ENCODE data around the gene ZNF525. TPM values are rescaled to one million over a fixed set of nuclear protein-coding genes. Genes with fewer than 3 reads are reported as not detected.

Gene ZNF525
- total RNA-seq, 1 donor from 2014 or later = 12.8 TPM

DNA sequence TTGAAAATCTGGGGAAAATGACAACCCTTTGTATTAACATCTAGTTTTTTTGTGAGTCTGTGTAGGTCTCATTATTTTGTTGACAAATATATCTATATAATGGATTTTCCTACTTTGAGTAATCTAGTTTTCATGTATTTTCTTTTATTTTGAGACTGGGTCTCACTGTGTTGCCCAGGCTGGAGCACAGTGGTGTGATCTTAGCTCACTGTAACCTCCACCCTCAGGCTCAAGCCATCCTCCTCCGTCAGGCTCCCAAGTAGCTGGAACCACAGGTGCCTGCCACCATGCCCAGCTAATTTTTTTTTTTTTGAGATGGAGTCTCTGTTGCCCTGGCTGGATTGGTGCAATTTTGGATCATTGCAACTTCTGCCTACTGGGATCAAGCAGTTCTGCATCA is 9.2 kb downstream of the ZNF525 start:
- TF ChIP-seq, protein P1, sequence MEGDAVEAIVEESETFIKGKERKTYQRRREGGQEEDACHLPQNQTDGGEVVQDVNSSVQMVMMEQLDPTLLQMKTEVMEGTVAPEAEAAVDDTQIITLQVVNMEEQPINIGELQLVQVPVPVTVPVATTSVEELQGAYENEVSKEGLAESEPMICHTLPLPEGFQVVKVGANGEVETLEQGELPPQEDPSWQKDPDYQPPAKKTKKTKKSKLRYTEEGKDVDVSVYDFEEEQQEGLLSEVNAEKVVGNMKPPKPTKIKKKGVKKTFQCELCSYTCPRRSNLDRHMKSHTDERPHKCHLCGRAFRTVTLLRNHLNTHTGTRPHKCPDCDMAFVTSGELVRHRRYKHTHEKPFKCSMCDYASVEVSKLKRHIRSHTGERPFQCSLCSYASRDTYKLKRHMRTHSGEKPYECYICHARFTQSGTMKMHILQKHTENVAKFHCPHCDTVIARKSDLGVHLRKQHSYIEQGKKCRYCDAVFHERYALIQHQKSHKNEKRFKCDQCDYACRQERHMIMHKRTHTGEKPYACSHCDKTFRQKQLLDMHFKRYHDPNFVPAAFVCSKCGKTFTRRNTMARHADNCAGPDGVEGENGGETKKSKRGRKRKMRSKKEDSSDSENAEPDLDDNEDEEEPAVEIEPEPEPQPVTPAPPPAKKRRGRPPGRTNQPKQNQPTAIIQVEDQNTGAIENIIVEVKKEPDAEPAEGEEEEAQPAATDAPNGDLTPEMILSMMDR (IDR thresholded peaks at IDR 0.05) = no peak

DNA sequence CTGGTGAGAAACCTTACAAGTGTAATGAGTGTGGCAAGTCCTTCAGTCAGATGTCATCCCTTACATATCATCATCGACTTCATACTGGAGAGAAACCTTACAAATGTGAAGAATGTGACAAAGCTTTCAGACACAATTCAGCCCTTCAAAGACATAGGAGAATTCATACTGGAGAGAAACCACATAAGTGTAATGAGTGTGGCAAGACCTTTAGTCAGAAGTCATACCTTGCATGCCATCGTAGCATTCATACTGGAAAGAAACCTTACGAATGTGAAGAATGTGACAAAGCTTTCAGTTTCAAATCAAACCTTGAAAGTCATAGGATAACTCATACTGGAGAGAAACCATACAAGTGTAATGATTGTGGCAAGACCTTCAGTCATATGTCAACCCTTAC is 15.9 kb downstream of the ZNF525 start:
- ATAC-seq = no peak
- intact Hi-C loops (cut with DNase I) = no loop called here
- H3K9me3 ChIP-seq = peaks cover 63% of the 10 kb centered on the region

More for the DNA sequence above, 9.2 kb downstream of the ZNF525 start:
- Histone ChIP-seq H3K36me3 (peaks cover 60% of the 10 kb centered on the region), H3K4me3 (no peak overlapping the region), H3K9me3 (peaks cover 7% of the 10 kb centered on the region), H3K4me1 (no peaks in the 10 kb centered on the region), H3K27ac (no peak overlapping the region), H3K27me3 (ENCODE audit: low read depth) (no peaks in the 10 kb centered on the region)
- intact Hi-C loops (cut with DNase I) = no loop called here
- no peak for DNase-seq
- no peak for ATAC-seq

DNA sequence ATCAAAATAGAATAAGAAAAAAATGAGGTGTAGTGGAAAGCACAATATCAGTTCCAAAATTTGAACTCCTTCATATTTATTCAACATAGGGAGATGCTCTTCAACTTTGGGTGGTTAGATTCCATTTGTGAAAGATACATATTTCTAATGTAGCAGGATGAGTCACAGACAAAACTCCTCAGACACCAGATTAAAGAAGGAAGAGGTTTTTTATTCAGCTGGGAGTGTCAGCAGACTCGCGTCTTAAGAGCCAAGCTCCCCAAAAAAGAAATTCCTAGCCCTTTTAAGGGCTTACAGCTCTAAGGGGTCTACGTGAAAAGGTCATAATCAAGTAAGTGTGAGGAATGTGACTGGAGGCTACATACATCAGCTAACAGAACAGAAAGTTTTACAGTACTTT is 22.7 kb downstream of the ZNF525 start:
- no peak overlapping the region for H3K4me3 ChIP-seq

More for the DNA sequence above, 15.9 kb downstream of the ZNF525 start:
- Histone ChIP-seq H3K27ac (no peak overlapping the region), H3K4me1 (no peaks in the 10 kb centered on the region), H3K36me3 (peaks cover 42% of the 10 kb centered on the region), H3K4me3 (no peak overlapping the region), H3K27me3 (ENCODE audit: low read depth) (no peaks in the 10 kb centered on the region)
- TF ChIP-seq, protein P1 (IDR thresholded peaks at IDR 0.05) = no peak
- no peak for DNase-seq

DNA sequence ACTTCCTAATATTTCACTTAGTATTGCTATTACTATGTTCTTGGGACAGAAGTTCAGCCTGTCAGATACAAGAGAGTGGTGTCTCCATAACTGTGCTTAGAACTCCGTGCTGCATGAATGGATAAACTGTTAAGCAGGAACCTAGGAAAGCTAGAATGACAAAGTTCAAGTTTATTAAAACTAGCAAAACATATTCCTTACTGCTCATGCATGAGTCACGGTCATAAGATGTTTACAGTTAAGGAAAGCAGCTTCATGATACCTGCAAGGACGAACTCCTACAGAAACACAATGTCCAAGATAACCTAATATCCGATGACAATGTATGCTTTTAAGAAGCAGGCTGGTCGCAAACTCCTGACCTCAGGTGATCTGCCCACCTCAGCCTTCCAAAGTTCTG is 23.4 kb downstream of the ZNF525 start:
- intact Hi-C loops (cut with DNase I) = no loop called here
- no peak for ATAC-seq
- Histone ChIP-seq H3K27me3 (ENCODE audit: low read depth) (no peaks in the 10 kb centered on the region), H3K9me3 (peaks cover 20% of the 10 kb centered on the region), H3K4me1 (no peaks in the 10 kb centered on the region), H3K36me3 (no peaks in the 10 kb centered on the region), H3K4me3 (no peak overlapping the region), H3K27ac (no peak overlapping the region)
- TF ChIP-seq, protein P1 (IDR thresholded peaks at IDR 0.05) = no peak
- no peak for DNase-seq

More for the DNA sequence above, 22.7 kb downstream of the ZNF525 start:
- intact Hi-C loops (cut with DNase I) = no loop called here
- TF ChIP-seq, protein P1 (IDR thresholded peaks at IDR 0.05) = no peak
- H3K36me3 ChIP-seq = no peaks in the 10 kb centered on the region
- no peak overlapping the region for H3K27ac ChIP-seq
- no peaks in the 10 kb centered on the region for H3K27me3 ChIP-seq (ENCODE audit: low read depth)
- no peaks in the 10 kb centered on the region for H3K4me1 ChIP-seq
- ATAC-seq = no peak
- DNase-seq = no peak
- peaks cover 28% of the 10 kb centered on the region for H3K9me3 ChIP-seq

DNA sequence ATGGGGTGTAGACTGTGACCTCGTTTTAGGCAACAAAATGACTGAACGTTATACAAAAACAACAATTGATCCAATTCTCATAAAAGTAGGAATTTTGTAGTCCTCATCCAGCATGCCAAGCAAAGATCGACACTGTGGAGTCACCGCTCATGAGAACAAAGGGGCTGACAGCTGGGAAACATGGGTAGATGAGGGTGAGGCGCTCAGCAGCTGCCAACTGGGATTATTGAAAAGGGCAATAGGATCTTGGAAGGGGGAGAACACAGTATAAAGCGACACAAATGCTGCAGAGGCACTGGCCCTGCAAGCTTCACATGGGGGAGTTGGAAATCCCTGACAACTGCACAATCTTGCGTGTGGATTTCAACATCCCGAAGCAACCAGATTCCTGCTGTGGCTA is 24.1 kb downstream of the ZNF525 start:
- Histone ChIP-seq H3K27ac (no peak overlapping the region), H3K4me1 (no peaks in the 10 kb centered on the region), H3K9me3 (peaks cover 15% of the 10 kb centered on the region), H3K4me3 (no peak overlapping the region), H3K27me3 (ENCODE audit: low read depth) (no peaks in the 10 kb centered on the region), H3K36me3 (no peaks in the 10 kb centered on the region)
- TF ChIP-seq, protein P1 (IDR thresholded peaks at IDR 0.05) = no peak
- intact Hi-C loops (cut with DNase I) = no loop called here
- no peak for DNase-seq
- ATAC-seq = no peak

DNA sequence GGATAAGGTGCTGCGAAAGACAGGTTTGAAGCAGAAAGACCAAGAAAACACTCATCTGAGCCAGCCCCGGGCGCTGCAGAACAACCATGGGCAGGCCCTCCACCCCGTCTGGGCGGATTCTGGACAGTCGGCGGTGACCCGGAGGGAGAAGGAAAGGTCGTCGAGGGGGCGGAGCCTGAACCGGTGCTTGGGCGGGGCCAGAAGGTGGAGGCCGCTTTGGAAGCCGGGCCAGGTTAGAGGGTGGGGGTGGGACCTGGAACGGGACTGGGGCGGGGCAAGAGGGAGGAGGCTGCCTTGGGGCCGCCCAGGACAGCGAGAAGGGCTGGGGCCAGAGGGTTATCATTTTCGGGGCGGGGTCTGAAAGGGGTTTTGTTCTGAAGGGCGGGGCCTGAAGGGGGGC is 24.5 kb downstream of the ZNF525 start:
- Histone ChIP-seq H3K27me3 (ENCODE audit: low read depth) (no peaks in the 10 kb centered on the region), H3K9me3 (peaks cover 11% of the 10 kb centered on the region), H3K27ac (no peak overlapping the region), H3K4me3 (no peak overlapping the region), H3K36me3 (no peaks in the 10 kb centered on the region), H3K4me1 (no peaks in the 10 kb centered on the region)
- TF ChIP-seq, protein P1 (IDR thresholded peaks at IDR 0.05) = no peak
- intact Hi-C loops (cut with DNase I) = no loop called here
- no peak for DNase-seq
- no peak for ATAC-seq
